CD4-positive, alpha-beta T cell treated with Interleukin-1 beta for 1 hour (primary cell): ENCODE measurements around the gene PALLD.

Experiments used
- DNase-seq, 2 donors: peaks; one replicate each; pipeline ENCODE4 v3.0.0-alpha.2; 2020 to 2022

The PALLD gene

DNA sequence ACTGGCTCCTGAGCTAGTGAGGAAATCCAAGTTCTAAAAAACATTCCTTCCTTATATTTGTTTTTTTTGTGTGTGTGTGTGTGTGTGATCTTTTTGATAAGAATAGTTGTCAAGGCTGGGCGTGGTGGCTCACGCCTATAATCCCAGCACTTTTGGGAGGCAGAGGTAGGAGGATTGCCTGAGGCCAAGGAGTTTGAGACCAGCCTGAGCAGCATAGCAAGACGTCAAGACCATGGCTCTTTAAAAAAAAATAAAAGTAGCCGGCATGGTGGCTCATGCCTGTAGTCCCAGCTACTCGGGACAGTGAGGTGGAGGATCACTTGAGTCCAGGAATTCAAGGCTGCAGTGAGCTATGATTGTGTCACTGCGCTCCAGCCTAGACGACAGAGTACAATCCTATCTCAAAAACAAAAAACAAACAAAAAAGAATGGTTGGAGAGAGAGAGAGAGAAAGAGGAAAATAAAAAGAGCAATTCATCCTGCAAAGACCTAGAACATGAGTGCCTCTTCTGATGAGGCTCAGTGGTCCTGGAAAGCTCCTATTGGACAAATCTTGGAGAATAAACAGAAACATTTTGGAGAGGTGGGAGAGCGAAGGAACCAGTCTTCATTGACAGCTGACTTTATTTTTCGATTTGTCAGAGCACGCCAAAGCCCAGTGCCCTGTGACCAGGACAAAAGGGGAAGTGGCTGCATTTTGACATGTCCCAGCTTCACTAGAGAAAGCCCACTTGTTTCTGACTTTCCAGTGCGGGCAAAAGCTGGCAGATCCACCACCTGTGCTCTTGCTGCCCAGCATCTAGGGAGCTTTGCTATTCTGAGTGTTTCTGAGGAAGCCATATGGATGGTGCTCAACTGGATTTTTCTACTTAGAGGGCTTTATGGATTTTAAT lies 244.7 kb downstream of the PALLD start:
- peak in 1 of 2 donors; percentile 32 for DNase-seq

DNA sequence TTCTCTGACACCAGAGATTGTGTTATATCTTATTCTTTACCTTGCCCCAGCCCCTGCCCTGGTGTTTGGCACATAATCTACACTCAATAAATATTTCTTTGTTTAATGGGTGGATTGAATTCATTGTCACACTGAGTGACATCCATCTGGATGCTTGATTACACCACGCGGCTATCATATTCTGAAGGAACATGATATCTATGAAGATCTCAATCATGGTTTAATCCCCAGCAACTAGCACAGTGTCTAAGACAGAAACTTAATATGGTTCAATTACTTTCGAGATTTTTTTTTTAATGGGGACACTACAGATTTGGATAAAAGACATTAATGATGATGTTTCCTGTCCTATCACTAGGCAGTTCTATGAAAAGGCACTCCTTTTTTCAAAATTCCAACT lies 246.3 kb downstream of the PALLD start:
- no peak for DNase-seq

DNA sequence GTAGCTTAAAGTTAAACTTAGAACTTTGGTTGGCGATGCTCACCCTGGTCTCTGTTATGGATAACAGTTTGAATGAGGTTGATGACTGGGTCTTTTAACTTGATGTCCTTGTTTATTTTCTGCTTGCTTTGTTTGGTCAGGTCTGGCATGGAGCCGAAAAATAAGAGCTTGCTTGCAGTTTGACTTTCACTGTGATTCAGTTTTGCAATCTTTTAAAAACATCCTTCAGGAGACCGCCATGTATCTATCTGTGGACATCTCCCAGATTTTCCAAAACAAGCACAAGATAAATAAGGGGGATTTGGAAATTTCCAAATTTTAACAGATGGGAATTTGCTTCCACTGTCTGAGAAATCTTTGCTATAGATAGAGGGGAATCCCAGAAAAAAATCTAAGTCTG lies 246.7 kb downstream of the PALLD start:
- DNase-seq, result no peak

DNA sequence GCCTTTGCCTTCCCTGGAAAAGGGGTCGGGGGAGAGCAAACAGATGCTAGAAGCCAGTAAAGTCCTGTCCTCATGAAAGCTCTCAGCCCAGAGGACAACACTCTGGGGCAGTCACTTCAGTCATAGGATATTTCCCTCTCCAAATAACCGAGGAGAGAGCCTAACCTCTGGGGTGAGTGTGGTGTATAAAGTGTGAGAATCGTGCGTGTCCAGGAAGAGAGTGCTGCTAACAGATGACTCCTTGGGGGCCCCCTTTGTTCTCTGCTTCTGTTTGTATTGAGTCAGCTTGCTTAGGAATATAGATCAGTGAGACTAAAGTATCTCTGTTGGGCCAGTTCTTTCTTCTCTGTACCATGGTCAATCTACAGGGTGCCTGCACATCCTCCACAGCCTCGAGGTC lies 247.2 kb downstream of the PALLD start:
- no peak for DNase-seq

DNA sequence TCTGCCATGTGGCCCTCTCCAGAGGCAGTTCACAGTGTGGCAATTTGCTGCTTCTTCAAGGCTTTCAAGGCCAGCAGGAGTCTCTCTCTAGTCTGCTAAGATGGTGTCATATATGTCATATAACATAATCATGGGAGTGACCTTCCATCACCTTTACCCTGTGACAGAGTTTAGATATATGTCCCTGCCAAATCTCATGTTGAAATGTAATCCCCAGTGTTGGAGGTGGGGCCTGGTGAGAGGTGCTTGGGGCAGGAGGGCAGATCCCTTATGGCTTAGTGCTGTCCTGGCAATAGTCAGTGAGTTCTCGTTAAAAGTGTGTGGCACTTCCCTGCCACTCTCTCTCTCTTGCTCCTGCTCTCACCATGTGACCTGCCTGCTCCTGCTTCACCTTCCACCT lies 252.0 kb downstream of the PALLD start:
- DNase-seq, result no peak

DNA sequence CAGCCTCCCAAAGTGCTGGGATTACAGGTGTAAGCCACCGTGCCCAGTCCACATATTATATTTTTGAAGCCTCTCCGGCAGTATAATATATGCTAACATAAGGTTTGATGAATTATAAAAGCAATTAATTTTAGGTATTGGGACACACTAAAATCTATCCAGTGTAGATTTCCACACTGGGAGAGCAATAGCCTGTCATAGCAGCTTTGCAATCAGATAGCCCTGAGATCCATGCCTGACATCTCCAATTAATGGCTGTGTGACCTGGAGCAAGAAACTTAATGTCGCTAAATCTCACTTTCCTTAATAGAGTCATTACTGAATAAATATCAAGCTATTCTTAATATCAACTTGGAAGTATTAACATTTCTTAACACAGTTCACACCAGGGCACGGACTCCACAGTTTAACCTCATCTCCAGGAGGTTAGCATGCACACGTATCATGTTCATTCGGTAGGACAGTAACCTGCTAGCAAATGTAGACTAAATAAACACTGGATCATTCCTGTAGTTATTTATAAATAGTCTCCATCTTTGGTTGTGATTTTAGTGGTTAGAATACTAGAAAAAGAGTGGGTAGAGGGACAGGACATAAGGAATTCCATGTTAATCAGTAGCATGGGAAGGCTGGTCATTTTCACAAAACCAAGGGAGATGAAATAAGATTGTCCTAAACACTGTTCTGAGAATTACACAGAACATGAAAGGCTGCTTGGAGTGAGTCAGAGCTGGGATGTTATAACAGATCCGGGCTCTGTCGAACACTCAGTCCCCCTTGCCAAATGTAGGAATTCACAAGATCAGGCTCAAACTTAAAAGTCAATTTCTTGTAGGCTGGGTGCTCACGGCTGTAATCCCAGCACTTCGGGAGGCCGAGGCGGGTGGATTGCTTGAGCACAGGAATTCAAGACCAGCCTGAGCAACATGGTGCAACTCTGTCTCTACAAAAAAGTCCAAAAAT lies 254.7 kb downstream of the PALLD start:
- DNase-seq, result no peak

DNA sequence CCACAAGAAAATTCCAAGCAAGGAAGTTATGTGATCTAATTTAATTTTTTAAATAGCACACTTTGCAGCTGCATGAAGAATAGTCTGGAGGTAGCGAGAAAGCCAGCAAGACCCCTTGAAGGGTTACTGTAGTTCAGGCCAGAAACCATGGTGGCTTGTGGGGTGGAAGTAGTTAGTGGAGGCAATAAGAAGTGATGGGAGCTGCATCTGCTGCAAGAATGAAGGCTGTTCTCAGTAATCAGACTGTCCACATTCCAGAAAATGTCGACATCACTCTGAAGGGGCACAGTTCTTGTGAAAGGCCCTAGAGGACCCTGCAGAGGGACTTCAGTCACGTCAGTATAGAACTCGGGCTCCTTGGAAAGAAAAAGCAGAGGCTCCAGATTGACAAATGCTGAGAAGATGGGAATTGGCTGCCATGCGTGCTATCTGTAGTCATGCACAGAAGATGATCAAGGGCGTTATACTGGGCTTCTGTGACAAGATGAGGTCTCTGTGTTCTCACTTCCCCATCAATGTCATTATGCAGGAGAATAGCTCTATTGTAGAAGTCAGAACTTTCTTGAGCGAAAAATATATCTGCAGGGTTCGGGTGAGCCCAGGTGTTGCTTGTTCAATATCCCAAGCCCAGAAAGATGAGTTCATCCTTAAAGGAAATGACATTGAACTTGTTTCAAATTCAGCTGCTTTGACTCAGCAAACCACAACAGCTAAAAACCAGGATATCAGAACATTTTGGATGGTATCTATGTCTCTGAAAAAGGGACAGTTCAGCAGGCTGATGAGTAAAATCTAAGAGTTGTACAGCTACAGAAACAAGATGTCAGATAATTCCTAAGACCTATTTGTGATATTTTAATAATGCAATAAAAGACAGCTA lies 259.0 kb downstream of the PALLD start:
- no peak for DNase-seq

DNA sequence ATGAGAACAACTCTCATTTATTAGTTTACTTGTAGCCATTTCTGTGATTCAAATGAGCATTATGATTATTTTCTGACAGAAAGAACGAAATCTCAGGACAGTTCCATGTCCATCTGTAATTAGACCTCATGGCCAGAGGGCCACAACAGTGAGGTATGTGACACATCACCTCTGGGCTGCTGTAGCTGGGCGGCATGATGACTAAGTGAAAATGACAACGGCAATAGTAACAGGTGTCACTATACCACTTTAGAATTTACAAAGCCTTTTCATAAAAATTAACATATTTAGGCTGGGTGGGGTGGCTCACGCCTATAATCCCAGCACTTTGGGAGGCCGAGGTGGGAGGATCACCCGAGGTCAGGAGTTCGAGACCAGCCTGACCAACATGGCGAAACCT lies 260.6 kb downstream of the PALLD start:
- no peak for DNase-seq

DNA sequence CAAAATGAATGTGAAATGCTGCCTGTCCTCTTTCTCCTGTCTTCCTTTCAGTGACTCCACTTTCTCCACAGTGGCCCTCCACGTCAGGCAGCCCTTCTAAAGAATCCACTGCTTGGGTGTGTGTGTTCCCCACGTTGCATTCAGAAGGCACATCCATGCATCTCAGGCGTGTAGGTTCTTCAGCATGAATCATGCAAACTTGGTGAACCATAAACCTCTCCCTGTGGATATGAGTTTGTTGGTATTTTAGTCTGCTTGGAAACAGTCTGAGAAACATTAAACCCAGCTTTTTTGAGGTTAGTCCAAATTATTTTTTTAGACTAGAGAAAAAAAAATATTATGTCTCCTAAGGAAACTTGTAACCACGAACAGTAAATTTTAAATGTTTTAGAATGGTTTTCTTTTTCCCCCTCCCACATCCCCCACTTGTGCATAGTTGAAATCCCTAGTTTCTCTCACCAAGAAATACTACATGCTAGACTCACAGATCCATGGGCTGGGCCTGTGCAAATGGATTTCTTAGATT lies 261.6 kb downstream of the PALLD start:
- DNase-seq, result no peak

DNA sequence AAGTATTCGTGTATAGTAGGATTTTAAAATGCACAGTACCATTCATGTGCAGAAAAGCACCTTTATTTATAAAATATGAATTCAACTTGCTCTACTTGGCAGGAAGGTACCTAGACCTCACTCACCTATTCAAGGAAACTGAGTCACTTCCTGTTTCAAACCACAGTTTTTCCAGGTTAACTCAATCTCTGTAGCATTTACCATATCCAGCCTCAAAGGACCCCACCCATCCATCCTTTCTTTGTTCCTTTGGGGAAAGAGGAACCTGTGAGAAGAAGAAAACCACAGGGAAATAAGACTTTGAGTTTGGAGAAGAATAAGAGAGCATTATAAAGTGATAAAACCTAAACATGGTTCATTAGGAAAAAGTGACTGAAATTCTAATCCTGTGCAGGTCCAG lies 262.5 kb downstream of the PALLD start:
- no peak for DNase-seq

DNA sequence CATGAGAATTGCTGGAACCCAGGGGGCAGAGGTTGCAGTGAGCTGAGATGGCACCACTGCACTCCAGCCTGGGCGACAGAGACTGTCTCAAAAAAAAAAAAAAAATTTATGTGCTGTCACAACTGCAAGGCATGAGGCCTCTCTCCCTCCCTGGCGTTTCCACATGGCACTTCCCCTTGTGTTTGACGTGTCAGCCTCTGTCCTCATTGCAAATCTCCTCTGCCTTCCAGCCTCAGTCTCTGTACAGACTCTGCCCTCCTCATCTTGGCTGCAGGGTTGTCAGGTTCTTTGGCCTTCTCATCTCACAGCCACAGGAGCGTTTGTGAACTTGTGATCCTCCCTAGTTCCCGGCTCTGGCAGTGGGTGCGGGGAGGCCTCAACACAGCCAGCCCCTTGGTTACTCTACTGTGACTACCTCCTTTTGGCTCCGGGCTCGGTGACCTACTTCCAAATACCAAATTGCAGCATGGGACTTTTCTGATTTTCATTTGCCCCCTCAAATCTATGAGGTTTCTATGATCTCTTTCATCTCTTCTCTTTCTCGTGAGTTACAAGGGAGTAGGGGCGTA lies 263.2 kb downstream of the PALLD start:
- peak; percentile 2 to 50 for DNase-seq

DNA sequence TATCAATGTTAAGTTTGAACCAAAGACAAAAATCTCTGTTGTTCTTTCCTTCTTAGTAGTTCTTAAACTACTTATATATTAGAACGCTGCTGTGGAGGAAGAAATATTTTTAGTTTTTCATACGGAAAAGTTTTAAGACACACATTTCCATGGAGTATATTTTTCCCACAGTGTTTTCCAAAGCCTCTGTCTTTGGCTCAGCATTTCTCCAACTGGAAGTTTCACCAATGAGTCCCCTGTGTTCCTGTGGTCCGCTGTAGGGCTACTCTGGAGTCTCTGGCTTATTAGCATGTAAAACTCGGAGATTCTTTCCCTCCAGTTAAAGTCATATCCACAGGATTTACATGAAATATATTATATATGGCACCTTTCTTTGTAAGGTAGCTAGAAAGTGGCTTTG lies 264.2 kb downstream of the PALLD start:
- no peak for DNase-seq

DNA sequence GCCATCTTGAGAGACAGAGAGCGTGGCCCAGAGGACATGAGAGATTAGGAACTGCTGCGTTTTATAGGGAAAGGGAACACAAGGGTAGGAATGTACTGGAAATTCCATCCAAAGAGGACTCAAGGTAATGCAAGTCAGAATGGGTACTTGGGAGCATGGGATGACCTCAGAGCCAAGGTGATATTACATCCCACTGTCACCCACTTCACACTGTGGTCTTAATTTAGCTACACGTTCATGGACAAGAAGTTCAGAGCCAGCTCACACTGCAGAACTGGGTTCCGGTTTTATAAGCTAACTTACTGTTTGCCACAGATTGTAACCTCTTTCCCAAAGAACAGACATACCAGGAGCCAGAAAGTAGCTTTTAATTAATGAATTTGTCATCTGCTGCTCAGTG lies 268.5 kb downstream of the PALLD start:
- no peak for DNase-seq

DNA sequence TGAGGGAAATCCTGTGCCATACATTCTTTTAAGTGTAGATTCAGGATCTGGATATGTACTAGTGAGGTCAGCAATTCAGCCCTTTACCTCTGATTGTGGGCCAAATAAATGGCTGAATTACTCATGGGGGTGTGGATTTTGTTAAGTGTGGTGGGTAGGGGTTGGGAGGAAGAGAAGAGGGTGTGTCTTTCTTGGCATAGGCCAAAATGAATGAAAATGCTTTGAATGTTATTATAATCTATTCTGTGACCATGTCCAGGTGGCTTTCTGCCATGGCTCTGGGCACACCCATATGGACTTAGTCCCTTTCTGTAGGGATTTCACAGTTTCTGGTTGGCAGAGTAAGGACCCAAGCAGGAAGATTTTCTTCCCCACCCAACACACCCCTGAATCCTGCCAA lies 268.9 kb downstream of the PALLD start:
- no peak for DNase-seq

DNA sequence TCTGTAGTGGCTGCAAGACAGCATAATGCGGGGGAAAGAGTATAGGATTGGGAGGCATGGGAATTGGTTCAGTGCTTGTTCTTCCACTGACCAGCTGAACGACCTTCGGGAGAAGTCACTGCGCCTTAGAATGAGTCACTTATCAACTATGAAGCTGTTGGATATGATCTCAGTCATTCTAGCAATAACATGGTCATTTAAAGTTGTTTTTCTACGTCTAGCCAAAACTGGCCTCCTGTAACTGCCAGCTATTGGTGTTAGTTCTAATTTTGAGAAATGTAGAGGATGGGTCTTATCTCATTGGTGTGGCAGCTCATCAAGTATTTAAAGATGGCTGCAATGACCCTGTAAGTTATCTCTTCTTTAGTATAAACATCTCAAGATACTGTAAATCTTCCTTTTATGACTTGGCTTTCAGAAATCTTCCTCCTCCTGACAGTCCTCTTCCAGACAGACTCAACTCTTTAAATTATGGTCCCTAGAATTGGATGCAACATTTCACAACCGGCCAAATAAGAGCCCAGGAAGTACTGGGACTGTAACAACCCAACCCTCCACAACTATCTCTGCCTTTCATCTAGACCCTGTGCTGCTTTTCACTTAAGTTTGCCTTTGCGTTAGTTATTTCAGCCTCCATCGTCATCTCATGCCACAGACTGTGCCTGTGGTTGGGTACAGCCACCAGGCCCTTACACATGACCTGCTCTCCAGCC lies 269.9 kb downstream of the PALLD start:
- DNase-seq, result no peak

DNA sequence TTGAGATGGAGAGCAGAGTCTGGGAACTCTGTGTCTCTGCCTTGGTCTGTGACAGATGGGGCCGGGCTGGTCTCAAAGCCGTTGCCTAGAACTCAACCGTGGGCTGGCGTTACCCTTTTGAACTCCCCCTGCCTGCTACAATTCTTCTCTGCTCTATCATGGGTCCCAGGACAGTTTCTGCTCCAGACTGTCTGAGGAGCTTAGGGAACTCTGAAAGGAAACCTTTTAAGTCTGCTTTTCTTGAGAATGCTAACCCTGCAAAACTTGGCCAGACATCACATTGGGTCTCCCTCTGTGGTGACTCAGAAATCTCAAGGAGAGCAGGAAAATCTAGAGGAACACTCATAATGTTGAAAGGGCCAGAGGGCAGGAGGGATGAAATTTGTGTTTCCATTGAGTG lies 272.6 kb downstream of the PALLD start:
- DNase-seq, result no peak

DNA sequence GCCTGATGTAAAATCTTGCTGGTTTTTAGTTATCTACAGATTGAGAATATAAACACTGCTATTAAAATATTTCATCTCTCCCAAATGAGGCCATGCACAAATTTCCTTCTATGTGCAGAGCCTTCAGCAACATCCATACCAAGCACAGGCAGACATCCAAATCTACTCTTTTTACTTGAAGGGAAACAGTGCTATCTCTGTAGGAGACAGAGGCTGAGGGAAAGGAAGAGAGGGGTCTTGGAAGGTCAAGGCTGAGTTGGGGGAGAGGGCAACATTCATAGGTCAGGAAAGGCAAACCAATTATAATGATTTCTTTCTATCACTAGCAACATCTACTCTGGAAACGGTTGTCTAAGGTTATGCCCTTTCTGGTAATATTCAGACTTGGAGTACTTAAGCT lies 273.0 kb downstream of the PALLD start:
- no peak for DNase-seq

DNA sequence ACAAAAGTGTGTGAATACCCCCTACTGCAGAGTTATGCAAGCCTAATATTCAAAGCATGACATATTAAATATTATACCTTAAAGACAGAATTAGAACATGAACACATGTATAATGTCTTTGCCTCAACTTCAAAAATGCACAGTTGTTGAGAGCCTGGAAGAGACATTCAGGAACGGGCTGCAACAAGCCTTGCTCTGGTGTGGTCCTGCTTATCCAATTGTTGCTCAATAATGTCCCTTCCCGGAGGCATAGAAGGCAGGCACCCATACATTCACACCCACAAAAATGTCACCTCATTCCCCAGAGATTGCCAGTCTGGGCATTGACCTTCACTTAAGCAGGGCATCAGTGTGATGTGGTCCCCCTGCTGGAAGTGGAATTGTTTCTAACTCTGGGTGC lies 274.4 kb downstream of the PALLD start:
- no peak for DNase-seq

DNA sequence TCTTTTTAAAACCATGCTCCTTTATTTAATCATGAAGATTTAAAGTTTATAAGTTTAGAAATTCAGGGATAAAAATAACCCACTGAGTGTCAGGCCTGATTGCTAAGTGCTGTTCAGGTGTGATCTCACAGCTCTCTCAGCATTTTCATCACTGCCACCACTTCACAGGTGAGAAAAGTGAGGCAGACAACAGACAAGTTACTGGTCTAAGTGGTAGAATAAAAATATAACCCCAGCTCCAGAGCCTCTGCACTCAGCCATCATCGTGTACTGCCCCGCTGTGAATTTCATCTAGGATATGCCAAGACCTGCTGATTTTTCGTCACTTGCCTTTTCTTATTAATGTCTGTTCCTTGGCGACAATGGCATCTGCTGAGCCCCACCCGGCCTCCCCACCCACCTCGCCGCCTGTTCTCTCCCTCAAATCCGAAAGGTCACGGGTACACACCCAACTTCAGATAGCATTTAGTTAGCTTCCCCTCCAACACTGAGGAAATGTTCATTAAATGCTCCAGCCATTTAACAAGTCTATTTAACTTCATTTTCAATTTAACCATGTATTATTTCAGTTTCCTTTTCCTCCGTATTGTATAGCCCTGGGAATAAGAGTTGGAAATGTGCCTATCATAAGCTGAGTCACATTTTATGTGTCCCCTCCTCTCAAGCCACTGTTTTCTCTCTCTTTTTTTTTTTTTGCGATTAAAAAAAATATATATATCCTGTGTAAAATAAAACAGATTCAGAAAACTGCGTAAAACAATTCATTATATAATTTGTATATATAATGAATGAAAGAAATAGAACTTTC lies 276.7 kb downstream of the PALLD start:
- DNase-seq, result no peak

DNA sequence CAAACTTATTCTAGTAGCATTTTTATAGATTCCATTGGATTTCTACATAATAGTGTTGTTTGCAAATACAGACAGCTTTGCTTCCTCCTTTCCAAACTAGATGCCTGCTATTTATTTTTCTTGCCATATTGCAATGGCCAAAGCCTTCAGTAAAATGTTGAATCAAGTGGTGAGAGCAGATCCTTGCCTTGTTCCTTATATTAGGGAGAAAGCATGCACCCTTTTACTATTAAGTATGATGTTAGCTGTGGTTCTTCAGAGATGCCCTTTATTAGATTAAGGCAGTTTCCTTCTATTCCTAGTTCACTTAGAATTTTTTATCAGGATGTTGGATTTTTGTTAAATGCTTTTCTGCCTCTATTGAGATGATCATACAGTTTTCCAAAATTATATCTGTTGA lies 279.5 kb downstream of the PALLD start:
- no peak for DNase-seq
